ENCODE measurements around the gene SLC22A1. TPM values are rescaled to one million over a fixed set of nuclear protein-coding genes. Genes with fewer than 3 reads are reported as not detected.

The SLC22A1 gene
- polyA plus RNA-seq, 2 of the 4 experiments (the other 2 are of a cell fraction): 2.1 TPM

DNA sequence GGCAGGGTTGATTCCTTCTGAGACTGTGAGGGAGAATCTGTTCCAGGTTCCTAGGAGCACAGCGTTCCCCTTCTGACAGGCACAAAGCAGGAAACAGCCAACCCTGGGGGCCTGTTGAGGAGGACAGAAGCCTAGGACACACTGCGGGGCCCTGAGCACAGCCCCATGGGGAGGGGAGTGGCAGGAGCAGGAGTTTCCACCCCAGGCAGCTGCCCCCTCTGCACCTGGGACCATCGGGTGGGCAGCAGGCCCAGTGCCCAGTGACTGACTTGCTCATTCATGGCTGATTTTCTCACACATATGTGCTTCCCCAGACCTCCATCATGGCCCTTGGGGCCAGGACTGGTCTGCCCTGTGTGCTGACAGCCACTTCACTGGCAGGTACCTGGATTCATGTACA lies 6.2 kb upstream of the SLC22A1 start:
- H3K27ac ChIP-seq: no peak overlapping the region
- DNase-seq (ENCODE audit: low read depth in 1 of 2, low spot score in 1 of 2) (no peak), FAIRE-seq (no peak), ATAC-seq (no peak)
- ChIA-PET POLR2A (no interaction called here), CTCF (no interaction called here)
- WGBS (ENCODE audit: missing lambda C conversion rate): no CpG with 5 or more reads among the region's 3 CpGs
- H3K4me2 ChIP-seq: no peak overlapping the region
- H3K4me3 ChIP-seq: no peak overlapping the region
- TF ChIP-seq EHF (CRISPR knock-in tag; IDR thresholded peaks at IDR 0.05) (no peak), ZC3H11A (IDR thresholded peaks at IDR 0.05) (no peak), JUNB (IDR thresholded peaks at IDR 0.05) (no peak), TFCP2L1 (CRISPR knock-in tag; IDR thresholded peaks at IDR 0.05) (no peak), TP53 (CRISPR knock-in tag; IDR thresholded peaks at IDR 0.05) (no peak), EP300 (IDR thresholded peaks at IDR 0.05) (no peak), HOXA7 (CRISPR knock-in tag; IDR thresholded peaks at IDR 0.05) (no peak), NR3C1 (IDR thresholded peaks at IDR 0.05) (no peak), PHF8 (IDR thresholded peaks at IDR 0.05; ENCODE audit: borderline replicate concordance, low read depth) (no peak)
- H3K4me1 ChIP-seq: no peaks in the 10 kb centered on the region
- no peaks in the 10 kb centered on the region for H3K9me3 ChIP-seq

DNA sequence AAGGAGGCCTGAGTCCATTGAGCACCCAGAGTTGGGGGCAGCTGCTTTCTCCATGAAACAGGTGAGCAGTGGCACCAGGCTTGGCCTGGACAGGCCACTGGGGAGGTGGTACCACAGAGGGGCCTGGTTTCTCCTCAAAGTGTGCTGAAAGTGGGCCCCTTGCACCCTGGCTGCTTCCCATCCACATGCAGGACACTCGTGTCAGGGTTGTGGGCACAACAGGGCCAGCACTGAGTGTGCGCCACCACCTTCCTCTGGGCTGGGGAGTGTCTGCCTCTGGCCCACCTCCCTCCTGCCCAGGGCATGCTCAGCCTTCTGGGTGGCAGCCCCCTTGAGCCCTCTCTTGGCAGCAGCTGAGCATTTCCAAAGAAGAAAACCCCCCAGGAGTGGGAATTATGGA lies 5.2 kb upstream of the SLC22A1 start:
- no peak overlapping the region for H3K4me2 ChIP-seq
- H3K9me3 ChIP-seq: no peaks in the 10 kb centered on the region
- no peak for FAIRE-seq
- ATAC-seq: no peak
- ChIA-PET CTCF (interaction anchor here (1.0 kb wide), 1 partner anchor 417 kb away, joined by 3 read pairs; no protein-coding TSS in a partner anchor), POLR2A (no interaction called here)
- no peak overlapping the region for H3K27ac ChIP-seq
- no peak overlapping the region for H3K4me3 ChIP-seq
- 90% methylated on average over 2 of the region's 2 CpGs for WGBS (ENCODE audit: missing lambda C conversion rate)
- no peak for DNase-seq (ENCODE audit: low read depth in 1 of 2, low spot score in 1 of 2)
- TF ChIP-seq EHMT2 (IDR thresholded peaks at IDR 0.05; ENCODE audit: low read depth): no peak
- TF ChIP-seq BHLHE40 (IDR thresholded peaks at IDR 0.05; ENCODE audit: low read depth, low read length): no peak
- no peak for TF ChIP-seq ZNF302 (CRISPR knock-in tag; IDR thresholded peaks at IDR 0.05)
- TF ChIP-seq HOXA7 (CRISPR knock-in tag; IDR thresholded peaks at IDR 0.05): no peak
- TF ChIP-seq SREBF2 (IDR thresholded peaks at IDR 0.05): no peak
- TF ChIP-seq CBX2 (IDR thresholded peaks at IDR 0.05; ENCODE audit: borderline replicate concordance, low read depth): no peak
- TF ChIP-seq ELK1 (IDR thresholded peaks at IDR 0.05; ENCODE audit: low read depth, low read length): no peak
- TF ChIP-seq CHD4 (IDR thresholded peaks at IDR 0.05; ENCODE audit: borderline replicate concordance): no peak
- TF ChIP-seq GATA3 (IDR thresholded peaks at IDR 0.05; ENCODE audit: borderline replicate concordance): no peak
- TF ChIP-seq POLR2AphosphoS2 (conservative IDR thresholded peaks at IDR 0.05; ENCODE audit: low read length): no peak
- TF ChIP-seq FOSL2 (IDR thresholded peaks at IDR 0.05): no peak
- TF ChIP-seq FOSL2 (CRISPR knock-in tag; IDR thresholded peaks at IDR 0.05): no peak
- H3K4me1 ChIP-seq: no peaks in the 10 kb centered on the region

GRCh38 chr6:160117137-160117536 lies 4.5 kb upstream of the SLC22A1 start:
- Histone ChIP-seq H3K9me3 (no peaks in the 10 kb centered on the region), H3K4me2 (no peak overlapping the region), H3K4me3 (no peak overlapping the region), H3K27ac (no peak overlapping the region), H3K4me1 (no peaks in the 10 kb centered on the region)
- no peak for DNase-seq (ENCODE audit: low read depth in 1 of 2, low spot score in 1 of 2)
- no peak for ATAC-seq
- ChIA-PET CTCF (interaction anchor here (1.0 to 1.2 kb wide), 2 partner anchors 19 to 417 kb away, joined by 3 read pairs; no protein-coding TSS in a partner anchor), POLR2A (no interaction called here)
- no peak for FAIRE-seq
- WGBS (ENCODE audit: missing lambda C conversion rate): 90% methylated on average over 2 of the region's 6 CpGs
- TF ChIP-seq RNF2 (IDR thresholded peaks at IDR 0.05; ENCODE audit: borderline replicate concordance, low read depth) (no peak), HOXA7 (CRISPR knock-in tag; IDR thresholded peaks at IDR 0.05) (no peak), RAD21 (conservative IDR thresholded peaks at IDR 0.05 in 1 of 2, IDR thresholded peaks at IDR 0.05 in 1 of 2) (no peak), HDAC2 (IDR thresholded peaks at IDR 0.05) (no peak), HMGXB4 (CRISPR knock-in tag; IDR thresholded peaks at IDR 0.05; ENCODE audit: borderline replicate concordance) (no peak), HEYL (CRISPR knock-in tag; IDR thresholded peaks at IDR 0.05) (no peak), EHMT2 (IDR thresholded peaks at IDR 0.05; ENCODE audit: low read depth) (no peak), NFE2L2 (conservative IDR thresholded peaks at IDR 0.05; ENCODE audit: low read length) (no peak), CBX8 (IDR thresholded peaks at IDR 0.05) (no peak), POLR2AphosphoS2 (conservative IDR thresholded peaks at IDR 0.05; ENCODE audit: low read length) (no peak), HOXB13 (CRISPR knock-in tag; IDR thresholded peaks at IDR 0.05; ENCODE audit: low read depth) (no peak), CBX2 (IDR thresholded peaks at IDR 0.05; ENCODE audit: borderline replicate concordance, low read depth) (no peak), FOSB (CRISPR knock-in tag; IDR thresholded peaks at IDR 0.05) (no peak)
- TF ChIP-seq, protein P1, sequence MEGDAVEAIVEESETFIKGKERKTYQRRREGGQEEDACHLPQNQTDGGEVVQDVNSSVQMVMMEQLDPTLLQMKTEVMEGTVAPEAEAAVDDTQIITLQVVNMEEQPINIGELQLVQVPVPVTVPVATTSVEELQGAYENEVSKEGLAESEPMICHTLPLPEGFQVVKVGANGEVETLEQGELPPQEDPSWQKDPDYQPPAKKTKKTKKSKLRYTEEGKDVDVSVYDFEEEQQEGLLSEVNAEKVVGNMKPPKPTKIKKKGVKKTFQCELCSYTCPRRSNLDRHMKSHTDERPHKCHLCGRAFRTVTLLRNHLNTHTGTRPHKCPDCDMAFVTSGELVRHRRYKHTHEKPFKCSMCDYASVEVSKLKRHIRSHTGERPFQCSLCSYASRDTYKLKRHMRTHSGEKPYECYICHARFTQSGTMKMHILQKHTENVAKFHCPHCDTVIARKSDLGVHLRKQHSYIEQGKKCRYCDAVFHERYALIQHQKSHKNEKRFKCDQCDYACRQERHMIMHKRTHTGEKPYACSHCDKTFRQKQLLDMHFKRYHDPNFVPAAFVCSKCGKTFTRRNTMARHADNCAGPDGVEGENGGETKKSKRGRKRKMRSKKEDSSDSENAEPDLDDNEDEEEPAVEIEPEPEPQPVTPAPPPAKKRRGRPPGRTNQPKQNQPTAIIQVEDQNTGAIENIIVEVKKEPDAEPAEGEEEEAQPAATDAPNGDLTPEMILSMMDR (IDR thresholded peaks at IDR 0.05): no peak
- TF ChIP-seq, protein P2, sequence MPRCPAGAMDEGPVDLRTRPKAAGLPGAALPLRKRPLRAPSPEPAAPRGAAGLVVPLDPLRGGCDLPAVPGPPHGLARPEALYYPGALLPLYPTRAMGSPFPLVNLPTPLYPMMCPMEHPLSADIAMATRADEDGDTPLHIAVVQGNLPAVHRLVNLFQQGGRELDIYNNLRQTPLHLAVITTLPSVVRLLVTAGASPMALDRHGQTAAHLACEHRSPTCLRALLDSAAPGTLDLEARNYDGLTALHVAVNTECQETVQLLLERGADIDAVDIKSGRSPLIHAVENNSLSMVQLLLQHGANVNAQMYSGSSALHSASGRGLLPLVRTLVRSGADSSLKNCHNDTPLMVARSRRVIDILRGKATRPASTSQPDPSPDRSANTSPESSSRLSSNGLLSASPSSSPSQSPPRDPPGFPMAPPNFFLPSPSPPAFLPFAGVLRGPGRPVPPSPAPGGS (IDR thresholded peaks at IDR 0.05): no peak

All from A549 (cell line).